ENCODE data around the gene ANKUB1. TPM values are rescaled to one million over a fixed set of nuclear protein-coding genes. Genes with fewer than 3 reads are reported as not detected.
"Not testable (repeated sequence)": the region's sequence is repeated elsewhere in the genome, so short reads cannot be mapped to it uniquely, and the experiment has no call there.

Gene ANKUB1
- total and polyA plus RNA-seq, 10 of the 15 experiments (the other 5 are each of a cell fraction or from before 2014, with no cell fraction given) = 0.08 TPM; not detected in 9

DNA sequence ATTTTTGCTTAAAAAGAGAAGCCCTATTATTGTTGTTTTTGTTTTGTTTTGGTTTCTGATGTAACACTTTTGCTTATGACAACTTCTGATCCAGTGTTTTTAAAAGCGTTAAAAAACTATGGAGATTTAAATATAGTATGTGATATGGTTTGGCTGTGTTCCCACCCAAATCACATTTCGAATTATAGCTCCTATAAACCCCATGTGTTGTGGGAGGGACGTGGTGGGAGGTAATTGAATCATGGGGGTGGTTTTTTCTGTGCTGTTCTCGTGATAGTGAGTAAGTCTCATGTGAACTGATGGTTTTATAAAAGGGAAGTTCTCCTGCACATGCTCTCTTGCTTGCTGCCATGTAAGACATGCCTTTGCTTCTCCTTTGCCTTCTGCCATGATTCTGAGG, 37.3 kb upstream of the ANKUB1 start:
- in situ Hi-C loops (cut with MboI); H3K27me3 ChIP-seq (replicated peaks in 1 of 2; ENCODE audit: control insufficient read depth in 2 of 2, insufficient read depth in 2 of 2, low read length in 1 of 2); H3K4me3 ChIP-seq; SMC1A ChIA-PET (ENCODE audit: uncharacterized antibody, unreplicated experiment); H4K20me1 ChIP-seq (ENCODE audit: control insufficient read depth, insufficient read depth); H3K36me3 ChIP-seq (ENCODE audit: control insufficient read depth in 2 of 2, insufficient read depth in 2 of 2, low read length in 1 of 2); intact Hi-C loops (cut with micrococcal nuclease; ENCODE audit: unreplicated experiment); CTCF ChIA-PET; H3K4me1 ChIP-seq (ENCODE audit: control insufficient read depth, insufficient read depth, low read length); RAD21 ChIA-PET (ENCODE audit: unreplicated experiment); H2AFZ ChIP-seq (ENCODE audit: control insufficient read depth, low read depth, low read length); DNase-seq (ENCODE audit: low read depth, low spot score); H3K9ac ChIP-seq (ENCODE audit: control insufficient read depth, insufficient read depth, low read length); POLR2A ChIA-PET; H3K79me2 ChIP-seq (ENCODE audit: control insufficient read depth, insufficient read depth, low read length); ATAC-seq; H3K27ac ChIP-seq (ENCODE audit: control insufficient read depth, insufficient read depth); BruUV-seq (replicated peaks); H3K4me2 ChIP-seq (ENCODE audit: control insufficient read depth, insufficient read depth): not testable (repeated sequence)
- 96% methylated on average over 4 of the region's 4 CpGs for WGBS (ENCODE audit: insufficient coverage, insufficient replicate concordance, low lambda C conversion rate, missing lambda C conversion rate)
- peaks cover 22% of the 10 kb centered on the region for H3K9me3 ChIP-seq (replicated peaks; ENCODE audit: control insufficient read depth, insufficient read depth, low read length)
- FAIRE-seq = peak; percentile 83

DNA sequence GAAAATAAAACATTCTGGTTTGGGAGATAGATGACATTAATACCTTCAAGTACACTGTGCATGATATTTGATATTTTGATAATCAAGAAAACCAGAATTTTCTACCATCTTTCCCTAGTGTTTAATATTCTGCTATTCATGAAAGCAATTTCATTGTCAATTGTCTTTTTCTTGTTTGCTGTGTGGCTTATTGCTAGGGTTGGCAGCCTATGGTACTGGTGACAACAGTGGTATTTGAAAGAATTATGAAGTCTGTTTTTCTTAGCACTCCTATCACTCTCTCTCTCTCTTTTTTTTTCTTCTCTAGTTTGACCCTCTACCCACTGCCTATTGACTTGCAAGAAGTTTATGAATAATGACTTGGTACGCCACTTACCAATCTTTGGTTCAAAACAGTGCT, 36.0 kb upstream of the ANKUB1 start:
- H3K4me2 ChIP-seq (ENCODE audit: control insufficient read depth, insufficient read depth) = no peak overlapping the region
- H3K27me3 ChIP-seq (replicated peaks in 1 of 2; ENCODE audit: control insufficient read depth in 2 of 2, insufficient read depth in 2 of 2, low read length in 1 of 2) = no peaks in the 10 kb centered on the region
- peaks cover 16% of the 10 kb centered on the region for H3K9me3 ChIP-seq (replicated peaks; ENCODE audit: control insufficient read depth, insufficient read depth, low read length)
- RAD21 ChIA-PET (ENCODE audit: unreplicated experiment) = no interaction called here
- POLR2A ChIA-PET = no interaction called here
- H4K20me1 ChIP-seq (ENCODE audit: control insufficient read depth, insufficient read depth) = no peaks in the 10 kb centered on the region
- no peak overlapping the region for H3K4me3 ChIP-seq
- peaks cover 6% of the 10 kb centered on the region for H3K79me2 ChIP-seq (ENCODE audit: control insufficient read depth, insufficient read depth, low read length)
- H2AFZ ChIP-seq (ENCODE audit: control insufficient read depth, low read depth, low read length) = no peak overlapping the region
- 88% methylated on average over 1 of the region's 1 CpG for WGBS (ENCODE audit: insufficient coverage, insufficient replicate concordance, low lambda C conversion rate, missing lambda C conversion rate)
- ATAC-seq (no peak), FAIRE-seq (no peak), DNase-seq (ENCODE audit: low read depth, low spot score) (no peak)
- SMC1A ChIA-PET (ENCODE audit: uncharacterized antibody, unreplicated experiment) = no interaction called here
- H3K9ac ChIP-seq (ENCODE audit: control insufficient read depth, insufficient read depth, low read length) = no peak overlapping the region
- H3K36me3 ChIP-seq (ENCODE audit: control insufficient read depth in 2 of 2, insufficient read depth in 2 of 2, low read length in 1 of 2) = no peaks in the 10 kb centered on the region; a peak in 1 of 4 replicates
- CTCF ChIA-PET = no interaction called here
- intact Hi-C loops (cut with micrococcal nuclease; ENCODE audit: unreplicated experiment) = no loop called here
- BruUV-seq (replicated peaks) = no TSS peak
- no peaks in the 10 kb centered on the region for H3K4me1 ChIP-seq (ENCODE audit: control insufficient read depth, insufficient read depth, low read length)
- in situ Hi-C loops (cut with MboI) = no loop called here
- no peak overlapping the region for H3K27ac ChIP-seq (ENCODE audit: control insufficient read depth, insufficient read depth)
- TF ChIP-seq CREB1 (IDR thresholded peaks at IDR 0.05; ENCODE audit: low read depth) (no peak), STAT3 (IDR thresholded peaks at IDR 0.05; ENCODE audit: low read depth, low read length) (no peak), ZNF24 (IDR thresholded peaks at IDR 0.05) (no peak), IRF4 (IDR thresholded peaks at IDR 0.05; ENCODE audit: low read depth, low read length) (no peak), POLR2A (IDR thresholded peaks at IDR 0.05; ENCODE audit: low read depth, low read length) (no peak), IKZF1 (conservative IDR thresholded peaks at IDR 0.05) (no peak), MYC (IDR thresholded peaks at IDR 0.05; ENCODE audit: insufficient read depth, insufficient read length, insufficient replicate concordance, low read length, severe bottlenecking) (no peak)
- TF ChIP-seq, protein P1, sequence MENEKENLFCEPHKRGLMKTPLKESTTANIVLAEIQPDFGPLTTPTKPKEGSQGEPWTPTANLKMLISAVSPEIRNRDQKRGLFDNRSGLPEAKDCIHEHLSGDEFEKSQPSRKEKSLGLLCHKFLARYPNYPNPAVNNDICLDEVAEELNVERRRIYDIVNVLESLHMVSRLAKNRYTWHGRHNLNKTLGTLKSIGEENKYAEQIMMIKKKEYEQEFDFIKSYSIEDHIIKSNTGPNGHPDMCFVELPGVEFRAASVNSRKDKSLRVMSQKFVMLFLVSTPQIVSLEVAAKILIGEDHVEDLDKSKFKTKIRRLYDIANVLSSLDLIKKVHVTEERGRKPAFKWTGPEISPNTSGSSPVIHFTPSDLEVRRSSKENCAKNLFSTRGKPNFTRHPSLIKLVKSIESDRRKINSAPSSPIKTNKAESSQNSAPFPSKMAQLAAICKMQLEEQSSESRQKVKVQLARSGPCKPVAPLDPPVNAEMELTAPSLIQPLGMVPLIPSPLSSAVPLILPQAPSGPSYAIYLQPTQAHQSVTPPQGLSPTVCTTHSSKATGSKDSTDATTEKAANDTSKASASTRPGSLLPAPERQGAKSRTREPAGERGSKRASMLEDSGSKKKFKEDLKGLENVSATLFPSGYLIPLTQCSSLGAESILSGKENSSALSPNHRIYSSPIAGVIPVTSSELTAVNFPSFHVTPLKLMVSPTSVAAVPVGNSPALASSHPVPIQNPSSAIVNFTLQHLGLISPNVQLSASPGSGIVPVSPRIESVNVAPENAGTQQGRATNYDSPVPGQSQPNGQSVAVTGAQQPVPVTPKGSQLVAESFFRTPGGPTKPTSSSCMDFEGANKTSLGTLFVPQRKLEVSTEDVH (IDR thresholded peaks at IDR 0.05; ENCODE audit: low read depth, partially characterized antibody) = no peak
- TF ChIP-seq, protein P2, sequence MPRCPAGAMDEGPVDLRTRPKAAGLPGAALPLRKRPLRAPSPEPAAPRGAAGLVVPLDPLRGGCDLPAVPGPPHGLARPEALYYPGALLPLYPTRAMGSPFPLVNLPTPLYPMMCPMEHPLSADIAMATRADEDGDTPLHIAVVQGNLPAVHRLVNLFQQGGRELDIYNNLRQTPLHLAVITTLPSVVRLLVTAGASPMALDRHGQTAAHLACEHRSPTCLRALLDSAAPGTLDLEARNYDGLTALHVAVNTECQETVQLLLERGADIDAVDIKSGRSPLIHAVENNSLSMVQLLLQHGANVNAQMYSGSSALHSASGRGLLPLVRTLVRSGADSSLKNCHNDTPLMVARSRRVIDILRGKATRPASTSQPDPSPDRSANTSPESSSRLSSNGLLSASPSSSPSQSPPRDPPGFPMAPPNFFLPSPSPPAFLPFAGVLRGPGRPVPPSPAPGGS (IDR thresholded peaks at IDR 0.05; ENCODE audit: borderline replicate concordance, insufficient read depth, low read depth, low read length, poor library complexity, severe bottlenecking) = no peak
- TF ChIP-seq, protein P3, sequence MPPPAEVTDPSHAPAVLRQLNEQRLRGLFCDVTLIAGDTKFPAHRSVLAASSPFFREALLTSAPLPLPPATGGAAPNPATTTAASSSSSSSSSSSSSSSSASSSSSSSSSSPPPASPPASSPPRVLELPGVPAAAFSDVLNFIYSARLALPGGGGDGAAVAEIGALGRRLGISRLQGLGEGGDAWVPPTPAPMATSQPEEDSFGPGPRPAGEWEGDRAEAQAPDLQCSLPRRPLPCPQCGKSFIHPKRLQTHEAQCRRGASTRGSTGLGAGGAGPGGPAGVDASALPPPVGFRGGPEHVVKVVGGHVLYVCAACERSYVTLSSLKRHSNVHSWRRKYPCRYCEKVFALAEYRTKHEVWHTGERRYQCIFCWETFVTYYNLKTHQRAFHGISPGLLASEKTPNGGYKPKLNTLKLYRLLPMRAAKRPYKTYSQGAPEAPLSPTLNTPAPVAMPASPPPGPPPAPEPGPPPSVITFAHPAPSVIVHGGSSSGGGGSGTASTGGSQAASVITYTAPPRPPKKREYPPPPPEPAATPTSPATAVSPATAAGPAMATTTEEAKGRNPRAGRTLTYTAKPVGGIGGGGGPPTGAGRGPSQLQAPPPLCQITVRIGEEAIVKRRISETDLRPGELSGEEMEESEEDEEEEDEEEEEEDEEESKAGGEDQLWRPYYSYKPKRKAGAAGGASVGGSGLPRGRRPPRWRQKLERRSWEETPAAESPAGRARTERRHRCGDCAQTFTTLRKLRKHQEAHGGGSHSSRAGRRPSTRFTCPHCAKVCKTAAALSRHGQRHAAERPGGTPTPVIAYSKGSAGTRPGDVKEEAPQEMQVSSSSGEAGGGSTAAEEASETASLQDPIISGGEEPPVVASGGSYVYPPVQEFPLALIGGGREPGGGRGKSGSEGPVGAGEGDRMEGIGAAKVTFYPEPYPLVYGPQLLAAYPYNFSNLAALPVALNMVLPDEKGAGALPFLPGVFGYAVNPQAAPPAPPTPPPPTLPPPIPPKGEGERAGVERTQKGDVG (CRISPR knock-in tag; IDR thresholded peaks at IDR 0.05) = no peak

Data from GM12878 (cell line).